A549 (cell line): Measurements from ENCODE around the gene FBXO31.

Experiments used
- CEBPB ChIP-seq, 2 experiments: fragments of >200 bp in 1 of 2; sonication (Bioruptor Twin) in 1 of 2; formaldehyde crosslinking in 1 of 2; IDR thresholded peaks; 2 replicates each; pipeline ENCODE4 v1.6.1; 2012 to 2016
- CTCF ChIP-seq: fragments of >200 bp; sonication (Bioruptor Twin); formaldehyde crosslinking; IDR thresholded peaks from 3 replicates; pipeline ENCODE4 v1.5.1; 2016
- JUN ChIP-seq, 2 experiments: fragments of >200 bp; sonication (Bioruptor Twin); formaldehyde crosslinking; IDR thresholded peaks; 2 replicates in 1 of 2; 3 replicates in 1 of 2; pipeline ENCODE4 v1.6.1; 2016 to 2017
- POLR2A ChIP-seq: IDR thresholded peaks from 2 replicates; pipeline ENCODE4 v1.6.1; 2012; ENCODE audit warnings: mild to moderate bottlenecking, low read length
- REST ChIP-seq: fragments of 200-600 bp; sonication (generic); IDR thresholded peaks from 2 replicates; pipeline ENCODE4 v1.6.1; 2016; ENCODE audit warnings: antibody characterized with exemption, mild to moderate bottlenecking, moderate library complexity

GRCh38 chr16:87388818-87389134, 5.2 kb upstream of the FBXO31 start:
- TF ChIP-seq CTCF (no peak), CEBPB (IDR thresholded peaks at IDR 0.05) (no peak), JUN (IDR thresholded peaks at IDR 0.05) (no peak), REST (no peak), POLR2A (no peak)
